ENCODE measurements around the gene TBX10.

GRCh38 chr11:67596753-67597300 is 42.7 kb downstream of the TBX10 start:
- TF ChIP-seq POLR2AphosphoS5 (IDR thresholded peaks at IDR 0.05; ENCODE audit: borderline replicate concordance, low read depth, low read length), result no peak
- TF ChIP-seq EZH2 (IDR thresholded peaks at IDR 0.05), result no peak
